Cardiac muscle cell (in vitro differentiated cells and primary cell): ENCODE data around the gene SLC12A7. TPM values are rescaled to one million over a fixed set of nuclear protein-coding genes. Genes with fewer than 3 reads are reported as not detected.
A peak's percentile ranks its signal among the peaks of the same experiment; 100 is the strongest.

Experiments used
- DNase-seq, 2 donors: peaks; one replicate each; pipeline versions ENCODE4 v3.0.0 to v3.0.0-alpha.2; 2010 to 2017; ENCODE audit warnings: low read depth in 1 of 2, low spot score in 1 of 2
- H3K27ac ChIP-seq: fragments of 200-600 bp; sonication (generic); 2 replicates; pipeline ENCODE4 v1.5.1; 2016
- H3K27me3 ChIP-seq: fragments of 200-600 bp; sonication (generic); 2 replicates; pipeline ENCODE4 v1.6.0; 2016; ENCODE audit warnings: control low read depth
- H3K36me3 ChIP-seq: fragments of 200-600 bp; sonication (generic); 2 replicates; pipeline ENCODE4 v1.5.1; 2016; ENCODE audit warnings: control low read depth
- H3K4me1 ChIP-seq: fragments of 200-600 bp; sonication (generic); 2 replicates; pipeline ENCODE4 v1.8.1; 2017; ENCODE audit warnings: low read depth, mild to moderate bottlenecking, mixed run types
- H3K4me3 ChIP-seq: fragments of 200-600 bp; sonication (generic); 2 replicates; pipeline ENCODE4 v1.5.1; 2016; ENCODE audit warnings: mild to moderate bottlenecking
- H3K9me3 ChIP-seq: fragments of 200-600 bp; sonication (generic); 2 replicates; pipeline ENCODE4 v1.5.1; 2017; ENCODE audit warnings: low read depth, mild to moderate bottlenecking, control low read depth
- CTCF ChIP-seq: IDR thresholded peaks from 2 replicates; pipeline ENCODE4 v1.5.1; 2012; ENCODE audit warnings: low read depth, mild to moderate bottlenecking, low read length
- polyA plus RNA-seq: library from polyadenylated mRNA; unstranded; fragments of >200 nt; fragmentation: Nextera tagmentation; extraction: Ambion mirVana; gene quantifications from 2 replicates; pipeline ENCODE4 v1.2.1, GENCODE V29; 2016
- total RNA-seq: library from RNA; depleted of rRNA; stranded (reverse); fragments of >200 nt; gene quantifications from 2 replicates; pipeline ENCODE4 v1.2.3, GENCODE V29; 2016

SLC12A7 gene
- total and polyA plus RNA-seq, 2 experiments from 2014 or later = 14.1 to 29.9 TPM

- no peaks in the 10 kb centered on the region for H3K4me1 ChIP-seq
- no peak overlapping the region for H3K4me3 ChIP-seq
- TF ChIP-seq CTCF = no peak
- H3K9me3 ChIP-seq = no peaks in the 10 kb centered on the region
- no peak for DNase-seq
- no peak overlapping the region for H3K27ac ChIP-seq
- peaks cover under 1% of the 10 kb centered on the region for H3K36me3 ChIP-seq
- no peaks in the 10 kb centered on the region for H3K27me3 ChIP-seq
Measured at GRCh38 chr5:1068204-1068894, 43.5 kb downstream of the SLC12A7 start.

- H3K4me3 ChIP-seq = no peak overlapping the region
- no peaks in the 10 kb centered on the region for H3K27me3 ChIP-seq
- H3K9me3 ChIP-seq = no peaks in the 10 kb centered on the region
- H3K27ac ChIP-seq = no peak overlapping the region
- no peak for TF ChIP-seq CTCF
- H3K36me3 ChIP-seq = no peaks in the 10 kb centered on the region
- no peaks in the 10 kb centered on the region for H3K4me1 ChIP-seq
- DNase-seq = peak; percentile 28 to 36
Measured at GRCh38 chr5:1067141-1068121, 44.4 kb downstream of the SLC12A7 start.

GRCh38 chr5:1066676-1067075 lies 45.2 kb downstream of the SLC12A7 start:
- Histone ChIP-seq H3K4me1 (no peaks in the 10 kb centered on the region), H3K27ac (no peak overlapping the region), H3K36me3 (no peaks in the 10 kb centered on the region), H3K4me3 (no peak overlapping the region), H3K9me3 (no peaks in the 10 kb centered on the region), H3K27me3 (no peaks in the 10 kb centered on the region)
- no peak for DNase-seq
- TF ChIP-seq CTCF = no peak

- Histone ChIP-seq H3K4me3 (no peak overlapping the region), H3K36me3 (no peaks in the 10 kb centered on the region), H3K27ac (no peak overlapping the region), H3K9me3 (no peaks in the 10 kb centered on the region), H3K27me3 (no peaks in the 10 kb centered on the region), H3K4me1 (no peaks in the 10 kb centered on the region)
- DNase-seq = no peak
- TF ChIP-seq CTCF = no peak
Measured at GRCh38 chr5:1065891-1066650, 45.8 kb downstream of the SLC12A7 start.

- no peak for TF ChIP-seq CTCF
- Histone ChIP-seq H3K4me3 (no peak overlapping the region), H3K4me1 (no peaks in the 10 kb centered on the region), H3K27me3 (no peaks in the 10 kb centered on the region), H3K27ac (no peak overlapping the region), H3K9me3 (no peaks in the 10 kb centered on the region), H3K36me3 (no peaks in the 10 kb centered on the region)
- no peak for DNase-seq
Measured at GRCh38 chr5:1065143-1065750, 46.6 kb downstream of the SLC12A7 start.
